ENCODE measurements around the gene VWA5B1. TPM values are rescaled to one million over a fixed set of nuclear protein-coding genes. Genes with fewer than 3 reads are reported as not detected.

VWA5B1 gene
- total RNA-seq, 1 donor = not detected

DNA sequence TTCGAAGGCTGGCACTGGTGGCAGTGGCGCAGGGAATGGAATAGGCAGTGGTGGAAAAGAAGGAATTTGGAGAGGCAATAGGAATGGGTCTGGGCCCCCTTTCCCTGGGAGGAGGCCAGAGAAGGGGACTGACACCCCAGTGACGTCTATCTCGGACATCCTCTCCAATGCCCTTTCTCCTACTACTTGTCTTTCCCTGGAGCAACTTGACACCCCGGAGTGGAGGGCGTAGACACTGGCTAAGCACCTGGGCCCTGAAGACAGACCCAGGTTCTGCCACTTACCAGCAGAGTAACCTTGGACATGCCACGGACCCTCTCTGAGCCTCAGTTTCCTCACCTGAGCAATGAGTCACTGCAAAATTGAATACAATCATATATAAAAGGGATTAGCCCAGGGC lies 108.5 kb downstream of the VWA5B1 start:
- no peaks in the 10 kb centered on the region for H3K9me3 ChIP-seq (ENCODE audit: low read depth, low read length)
- no peaks in the 10 kb centered on the region for H3K36me3 ChIP-seq (ENCODE audit: insufficient read depth, low read length)
- no peak for DNase-seq (ENCODE audit: insufficient read length, low spot score, missing footprints)
- H3K4me2 ChIP-seq (ENCODE audit: insufficient read depth, low read length) = no peak overlapping the region
- H3K27ac ChIP-seq (ENCODE audit: low read depth, low read length) = no peak overlapping the region
- TF ChIP-seq, protein P1, sequence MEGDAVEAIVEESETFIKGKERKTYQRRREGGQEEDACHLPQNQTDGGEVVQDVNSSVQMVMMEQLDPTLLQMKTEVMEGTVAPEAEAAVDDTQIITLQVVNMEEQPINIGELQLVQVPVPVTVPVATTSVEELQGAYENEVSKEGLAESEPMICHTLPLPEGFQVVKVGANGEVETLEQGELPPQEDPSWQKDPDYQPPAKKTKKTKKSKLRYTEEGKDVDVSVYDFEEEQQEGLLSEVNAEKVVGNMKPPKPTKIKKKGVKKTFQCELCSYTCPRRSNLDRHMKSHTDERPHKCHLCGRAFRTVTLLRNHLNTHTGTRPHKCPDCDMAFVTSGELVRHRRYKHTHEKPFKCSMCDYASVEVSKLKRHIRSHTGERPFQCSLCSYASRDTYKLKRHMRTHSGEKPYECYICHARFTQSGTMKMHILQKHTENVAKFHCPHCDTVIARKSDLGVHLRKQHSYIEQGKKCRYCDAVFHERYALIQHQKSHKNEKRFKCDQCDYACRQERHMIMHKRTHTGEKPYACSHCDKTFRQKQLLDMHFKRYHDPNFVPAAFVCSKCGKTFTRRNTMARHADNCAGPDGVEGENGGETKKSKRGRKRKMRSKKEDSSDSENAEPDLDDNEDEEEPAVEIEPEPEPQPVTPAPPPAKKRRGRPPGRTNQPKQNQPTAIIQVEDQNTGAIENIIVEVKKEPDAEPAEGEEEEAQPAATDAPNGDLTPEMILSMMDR (IDR thresholded peaks at IDR 0.05; ENCODE audit: extremely low read depth, low read depth, low read length) = no peak
- H3K4me1 ChIP-seq (ENCODE audit: insufficient read depth, low read length) = peaks cover 12% of the 10 kb centered on the region
- no peak overlapping the region for H2AFZ ChIP-seq (ENCODE audit: low read length)
- no peaks in the 10 kb centered on the region for H3K79me2 ChIP-seq (ENCODE audit: insufficient read depth, low read length)
- H3K27me3 ChIP-seq (ENCODE audit: insufficient read depth, low read length) = peaks cover 38% of the 10 kb centered on the region
- no peaks in the 10 kb centered on the region for H4K20me1 ChIP-seq (ENCODE audit: insufficient read depth, low read length)
- no peak overlapping the region for H3K4me3 ChIP-seq (ENCODE audit: insufficient read depth, low read length)

DNA sequence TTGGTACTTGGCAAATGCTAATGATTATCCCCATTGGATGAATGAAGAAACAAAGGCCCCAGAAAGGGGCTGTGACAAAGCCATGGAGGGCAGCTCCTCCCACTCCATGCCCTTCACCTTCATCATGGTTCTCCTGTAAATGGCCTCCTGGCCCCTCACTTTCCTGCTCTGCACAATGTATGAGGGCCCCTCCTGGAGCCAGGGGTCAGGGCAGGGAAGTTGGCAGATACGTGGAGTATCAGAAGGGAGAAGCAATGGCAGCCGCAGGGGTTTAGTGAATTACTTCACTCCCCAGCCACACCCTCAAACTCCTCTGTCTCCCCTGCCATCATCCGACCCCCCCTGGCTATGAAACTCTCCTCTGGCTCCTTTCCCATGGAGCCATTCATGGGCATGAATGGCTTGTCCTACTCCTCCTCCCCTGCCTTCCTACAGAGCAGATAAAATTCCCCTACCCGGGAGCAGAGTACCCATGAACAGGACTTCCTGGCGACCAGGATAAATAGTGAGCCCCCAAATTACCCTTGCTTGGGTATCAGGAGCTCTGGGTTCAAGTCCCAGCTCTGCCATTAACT lies 109.0 kb downstream of the VWA5B1 start:
- Histone ChIP-seq H3K9me3 (ENCODE audit: low read depth, low read length) (no peaks in the 10 kb centered on the region), H3K4me1 (ENCODE audit: insufficient read depth, low read length) (peaks cover 12% of the 10 kb centered on the region), H3K79me2 (ENCODE audit: insufficient read depth, low read length) (no peaks in the 10 kb centered on the region), H3K4me2 (ENCODE audit: insufficient read depth, low read length) (peak overlapping the region; percentile 50), H2AFZ (ENCODE audit: low read length) (no peak overlapping the region), H3K27me3 (ENCODE audit: insufficient read depth, low read length) (peaks cover 38% of the 10 kb centered on the region), H3K27ac (ENCODE audit: low read depth, low read length) (no peak overlapping the region), H3K36me3 (ENCODE audit: insufficient read depth, low read length) (no peaks in the 10 kb centered on the region), H3K4me3 (ENCODE audit: insufficient read depth, low read length) (no peak overlapping the region), H4K20me1 (ENCODE audit: insufficient read depth, low read length) (no peaks in the 10 kb centered on the region)
- no peak for DNase-seq (ENCODE audit: insufficient read length, low spot score, missing footprints)
- TF ChIP-seq, protein P1 (IDR thresholded peaks at IDR 0.05; ENCODE audit: extremely low read depth, low read depth, low read length) = no peak

DNA sequence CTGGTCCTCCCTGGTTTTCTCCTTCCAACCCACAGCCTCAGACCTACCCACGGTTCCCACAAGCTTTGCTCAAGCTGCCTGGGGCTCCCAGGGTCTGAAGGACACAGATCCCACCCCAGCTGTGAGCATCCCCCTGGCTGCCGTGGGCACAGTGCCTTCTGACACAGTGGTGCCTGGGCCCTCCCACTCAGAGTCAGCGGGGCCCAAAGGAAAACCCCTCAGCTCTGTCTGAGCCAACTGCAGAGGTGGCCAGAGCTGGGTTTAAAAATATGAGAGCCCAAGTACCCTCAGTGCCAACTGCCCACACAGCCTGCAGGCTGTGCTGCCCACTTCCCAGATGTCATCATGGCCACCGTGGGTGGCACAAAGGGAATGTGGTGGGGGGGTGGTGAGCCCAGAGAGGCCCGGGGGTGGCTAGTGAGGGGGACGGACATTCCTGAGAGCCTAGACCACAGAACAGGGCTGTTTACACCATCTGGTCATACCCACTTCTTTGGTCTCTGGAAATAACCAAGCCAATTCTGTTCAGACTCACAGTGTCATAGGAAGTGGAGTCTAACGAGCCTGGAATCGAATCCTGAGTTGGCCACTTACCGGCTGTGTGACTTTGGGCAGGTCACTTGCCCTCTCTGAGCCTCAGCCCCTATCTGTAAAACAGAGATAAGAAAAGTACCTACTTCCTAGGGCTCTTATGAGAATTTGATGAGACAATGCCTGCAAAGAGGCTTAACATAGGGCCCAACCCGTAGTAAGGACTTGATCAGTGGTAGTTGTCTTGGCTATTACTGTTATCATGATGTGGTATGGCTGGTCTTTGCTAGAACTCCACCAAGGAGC lies 109.9 kb downstream of the VWA5B1 start:
- peak overlapping the region; percentile 55 for H2AFZ ChIP-seq (ENCODE audit: low read length)
- H3K36me3 ChIP-seq (ENCODE audit: insufficient read depth, low read length) = no peaks in the 10 kb centered on the region
- H3K4me3 ChIP-seq (ENCODE audit: insufficient read depth, low read length) = no peak overlapping the region
- no peaks in the 10 kb centered on the region for H4K20me1 ChIP-seq (ENCODE audit: insufficient read depth, low read length)
- H3K4me1 ChIP-seq (ENCODE audit: insufficient read depth, low read length) = peaks cover 13% of the 10 kb centered on the region
- H3K79me2 ChIP-seq (ENCODE audit: insufficient read depth, low read length) = no peaks in the 10 kb centered on the region
- no peak overlapping the region for H3K27ac ChIP-seq (ENCODE audit: low read depth, low read length)
- peaks cover 40% of the 10 kb centered on the region for H3K27me3 ChIP-seq (ENCODE audit: insufficient read depth, low read length)
- TF ChIP-seq, protein P1 (IDR thresholded peaks at IDR 0.05; ENCODE audit: extremely low read depth, low read depth, low read length) = no peak
- peak overlapping the region; percentile 50 for H3K4me2 ChIP-seq (ENCODE audit: insufficient read depth, low read length)
- no peaks in the 10 kb centered on the region for H3K9me3 ChIP-seq (ENCODE audit: low read depth, low read length)
- DNase-seq (ENCODE audit: insufficient read length, low spot score, missing footprints) = peak; percentile 72

DNA sequence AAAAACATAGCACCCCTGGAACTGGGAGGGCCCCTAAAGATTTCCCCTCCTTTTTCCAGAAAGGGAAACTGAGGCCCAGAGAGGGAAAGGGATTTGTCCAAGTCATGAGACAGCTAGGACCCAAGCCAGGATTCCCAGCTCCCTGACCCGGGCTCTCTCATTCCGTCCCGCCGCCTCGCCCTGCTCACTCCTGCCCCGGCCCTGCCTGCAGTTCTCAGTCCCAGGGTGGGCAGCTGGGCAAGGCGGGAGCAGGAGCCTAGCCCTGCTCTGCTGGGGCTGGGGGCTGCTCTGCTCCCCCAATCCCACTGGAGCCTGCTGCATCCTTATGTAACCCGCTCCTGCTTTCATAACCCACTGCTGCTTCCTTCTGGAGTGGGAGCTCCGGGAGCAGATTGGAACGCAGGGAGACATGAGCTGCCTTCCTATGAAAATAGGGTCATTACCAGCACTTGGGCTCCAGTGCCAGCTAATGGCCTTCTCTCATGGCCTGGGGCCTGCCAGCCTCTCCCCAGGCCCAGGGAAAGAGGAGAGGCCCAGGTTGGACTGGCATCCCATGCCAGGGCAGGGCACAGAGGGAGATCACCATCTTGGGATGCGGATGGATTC lies 110.8 kb downstream of the VWA5B1 start:
- Histone ChIP-seq H3K4me1 (ENCODE audit: insufficient read depth, low read length) (peaks cover 22% of the 10 kb centered on the region), H3K9me3 (ENCODE audit: low read depth, low read length) (no peaks in the 10 kb centered on the region), H3K4me3 (ENCODE audit: insufficient read depth, low read length) (no peak overlapping the region), H2AFZ (ENCODE audit: low read length) (no peak overlapping the region), H3K27me3 (ENCODE audit: insufficient read depth, low read length) (peaks cover 38% of the 10 kb centered on the region), H3K4me2 (ENCODE audit: insufficient read depth, low read length) (no peak overlapping the region), H3K36me3 (ENCODE audit: insufficient read depth, low read length) (no peaks in the 10 kb centered on the region), H3K27ac (ENCODE audit: low read depth, low read length) (no peak overlapping the region), H3K79me2 (ENCODE audit: insufficient read depth, low read length) (no peaks in the 10 kb centered on the region), H4K20me1 (ENCODE audit: insufficient read depth, low read length) (no peaks in the 10 kb centered on the region)
- DNase-seq (ENCODE audit: insufficient read length, low spot score, missing footprints) = no peak
- TF ChIP-seq, protein P1 (IDR thresholded peaks at IDR 0.05; ENCODE audit: extremely low read depth, low read depth, low read length) = no peak

All from osteoblast (primary cell).